Stimulated activated CD8-positive, alpha-beta memory T cell treated with anti-CD3 and anti-CD28 coated beads, Interleukin-7, amount 100 ng/mL, for 24 hours (primary cell): ENCODE measurements around the gene CENPX.
A peak's percentile ranks its signal among the peaks of the same experiment; 100 is the strongest.

ENCODE experiments used
- DNase-seq: peaks from one replicate; pipeline ENCODE4 v3.0.0-alpha.2; 2020; ENCODE audit warnings: low read depth

CENPX gene

DNA sequence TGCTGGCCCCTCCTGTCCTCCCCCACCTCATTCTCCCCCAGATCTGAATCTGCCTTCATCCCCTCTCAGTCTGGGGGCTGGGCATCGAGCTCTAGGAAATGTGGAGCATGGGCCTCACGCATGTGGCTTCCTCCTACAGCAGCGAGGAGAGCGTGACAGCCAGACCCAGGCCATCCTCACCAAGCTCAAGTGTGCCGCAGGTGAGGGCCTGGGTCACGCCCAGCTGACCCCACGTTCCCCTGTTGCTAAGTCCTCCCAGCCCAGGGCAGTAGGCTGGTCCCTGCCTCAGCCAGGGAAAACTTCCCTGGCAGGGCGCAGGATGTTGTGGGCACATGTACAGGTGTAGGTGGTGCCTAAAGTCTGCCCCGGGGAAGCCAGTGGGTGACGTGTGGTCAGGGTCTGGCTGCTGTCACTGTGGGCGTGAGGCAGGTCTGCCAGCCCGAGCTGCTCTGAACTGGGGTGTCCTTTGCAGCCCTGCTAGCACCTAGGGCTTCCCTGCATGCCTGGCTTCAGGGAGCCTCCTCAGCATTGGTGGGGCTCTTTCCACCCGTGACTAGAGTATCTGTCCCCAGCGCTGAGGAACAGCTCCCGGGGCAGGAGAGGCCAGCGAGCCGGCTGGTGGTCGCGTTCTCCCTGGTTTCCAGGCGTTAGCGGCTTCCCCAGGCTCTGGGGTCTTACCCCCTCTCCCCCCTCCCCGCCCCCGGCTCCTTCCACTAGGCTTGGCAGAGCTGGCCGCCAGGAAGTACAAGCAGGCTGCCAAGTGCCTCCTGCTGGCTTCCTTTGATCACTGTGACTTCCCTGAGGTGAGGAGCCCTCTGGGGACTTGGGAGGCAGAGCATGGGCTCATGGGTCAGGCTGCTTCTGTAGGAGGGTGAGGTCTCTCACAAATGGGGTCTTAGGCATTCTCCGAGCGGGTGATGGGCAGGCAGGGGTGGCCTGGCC lies 32.6 kb upstream of the CENPX start:
- DNase-seq: no peak

DNA sequence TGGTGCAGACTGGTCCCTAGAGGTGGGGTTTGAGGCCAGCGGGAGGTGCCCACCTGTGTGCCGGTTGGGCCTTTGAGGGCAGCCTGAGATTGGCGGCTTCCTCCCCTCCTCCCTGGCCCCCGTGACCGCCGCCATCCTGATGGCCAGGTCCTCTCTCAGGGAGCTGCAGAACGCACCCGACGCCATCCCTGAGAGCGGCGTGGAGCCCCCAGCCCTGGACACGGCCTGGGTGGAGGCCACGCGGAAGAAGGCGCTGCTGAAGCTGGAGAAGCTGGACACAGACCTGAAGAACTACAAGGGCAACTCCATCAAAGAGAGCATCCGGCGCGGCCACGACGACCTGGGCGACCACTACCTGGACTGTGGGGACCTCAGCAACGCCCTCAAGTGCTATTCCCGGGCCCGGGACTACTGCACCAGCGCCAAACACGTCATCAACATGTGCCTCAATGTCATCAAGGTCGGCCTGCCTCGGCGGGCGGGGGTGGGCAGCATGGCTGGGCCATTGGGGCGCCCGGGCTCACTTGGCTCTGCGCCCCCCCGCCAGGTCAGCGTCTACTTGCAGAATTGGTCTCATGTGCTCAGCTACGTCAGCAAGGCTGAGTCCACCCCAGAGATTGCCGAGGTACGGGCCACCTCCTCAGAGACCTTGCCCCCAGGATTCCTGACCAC lies 31.8 kb upstream of the CENPX start:
- DNase-seq: no peak

DNA sequence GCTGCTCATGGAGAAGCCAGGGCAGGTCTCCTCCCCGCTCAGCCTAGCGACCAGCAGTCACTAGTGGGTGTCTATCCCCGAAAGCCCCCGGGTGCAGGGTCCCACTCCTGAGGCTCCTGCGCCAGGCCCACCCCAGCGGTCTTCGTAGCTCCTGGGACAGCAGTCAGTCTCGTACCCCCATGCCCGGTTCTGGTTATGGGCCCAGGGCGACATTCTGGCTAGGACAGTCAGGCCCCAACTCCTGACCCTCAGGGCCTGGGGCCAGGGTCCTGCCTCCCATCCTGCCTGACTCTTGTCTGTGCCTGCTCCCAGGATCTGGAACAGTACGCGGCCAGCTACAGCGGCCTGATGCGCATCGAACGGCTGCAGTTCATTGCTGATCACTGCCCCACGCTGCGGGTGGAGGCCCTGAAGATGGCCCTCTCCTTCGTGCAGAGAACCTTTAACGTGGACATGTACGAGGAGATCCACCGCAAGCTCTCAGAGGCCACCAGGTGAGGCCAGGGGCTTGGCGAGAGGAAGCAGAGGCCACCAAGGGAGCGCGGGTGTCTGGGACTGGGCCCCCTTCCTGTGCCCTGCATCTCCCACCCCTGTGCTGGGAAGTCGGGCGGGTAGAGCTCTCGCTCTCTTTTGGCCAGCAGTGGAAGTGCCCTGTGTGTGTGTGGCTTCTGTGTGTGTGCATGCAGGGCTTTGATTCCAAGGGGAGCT lies 31.0 kb upstream of the CENPX start:
- DNase-seq: no peak

DNA sequence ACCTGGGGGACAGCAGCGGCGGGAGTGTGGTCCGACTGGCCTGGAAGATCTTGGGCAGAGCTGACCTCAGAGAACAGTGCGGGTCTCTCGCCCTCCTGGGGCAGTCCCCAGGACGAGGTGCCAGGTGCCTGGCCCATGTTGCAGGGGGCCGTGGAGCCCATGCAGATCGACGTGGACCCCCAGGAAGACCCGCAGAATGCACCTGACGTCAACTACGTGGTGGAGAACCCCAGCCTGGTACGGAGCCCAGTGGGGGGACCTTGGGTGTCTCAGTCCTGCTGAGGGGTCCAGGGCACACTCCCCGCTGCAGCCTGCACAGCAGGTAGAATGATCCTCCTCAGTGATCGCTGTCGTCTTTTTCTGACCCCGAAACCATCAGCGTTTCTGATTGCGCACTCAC lies 30.5 kb upstream of the CENPX start:
- DNase-seq: no peak

DNA sequence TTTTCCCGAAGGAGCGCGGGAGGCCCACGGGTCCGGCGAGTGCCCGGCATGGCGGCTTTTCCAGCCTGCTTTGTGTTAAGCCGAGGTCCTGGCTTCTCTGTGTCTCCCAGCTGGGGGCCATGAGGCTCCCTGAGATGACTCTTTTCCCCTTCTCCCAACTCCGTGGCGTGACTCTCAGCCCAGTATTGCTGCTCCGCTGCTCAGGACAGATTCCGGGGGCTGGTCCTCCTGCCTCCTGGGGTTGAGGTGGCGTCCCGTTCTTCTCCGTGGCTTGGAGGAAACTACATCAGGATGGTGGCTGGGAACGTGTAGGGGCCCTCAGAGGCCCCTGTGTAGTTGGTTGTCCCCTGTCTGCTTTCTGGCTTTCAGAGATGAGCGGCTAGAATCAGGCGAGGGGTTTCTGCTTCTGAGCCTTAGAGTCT lies 30.0 kb upstream of the CENPX start:
- DNase-seq: no peak

DNA sequence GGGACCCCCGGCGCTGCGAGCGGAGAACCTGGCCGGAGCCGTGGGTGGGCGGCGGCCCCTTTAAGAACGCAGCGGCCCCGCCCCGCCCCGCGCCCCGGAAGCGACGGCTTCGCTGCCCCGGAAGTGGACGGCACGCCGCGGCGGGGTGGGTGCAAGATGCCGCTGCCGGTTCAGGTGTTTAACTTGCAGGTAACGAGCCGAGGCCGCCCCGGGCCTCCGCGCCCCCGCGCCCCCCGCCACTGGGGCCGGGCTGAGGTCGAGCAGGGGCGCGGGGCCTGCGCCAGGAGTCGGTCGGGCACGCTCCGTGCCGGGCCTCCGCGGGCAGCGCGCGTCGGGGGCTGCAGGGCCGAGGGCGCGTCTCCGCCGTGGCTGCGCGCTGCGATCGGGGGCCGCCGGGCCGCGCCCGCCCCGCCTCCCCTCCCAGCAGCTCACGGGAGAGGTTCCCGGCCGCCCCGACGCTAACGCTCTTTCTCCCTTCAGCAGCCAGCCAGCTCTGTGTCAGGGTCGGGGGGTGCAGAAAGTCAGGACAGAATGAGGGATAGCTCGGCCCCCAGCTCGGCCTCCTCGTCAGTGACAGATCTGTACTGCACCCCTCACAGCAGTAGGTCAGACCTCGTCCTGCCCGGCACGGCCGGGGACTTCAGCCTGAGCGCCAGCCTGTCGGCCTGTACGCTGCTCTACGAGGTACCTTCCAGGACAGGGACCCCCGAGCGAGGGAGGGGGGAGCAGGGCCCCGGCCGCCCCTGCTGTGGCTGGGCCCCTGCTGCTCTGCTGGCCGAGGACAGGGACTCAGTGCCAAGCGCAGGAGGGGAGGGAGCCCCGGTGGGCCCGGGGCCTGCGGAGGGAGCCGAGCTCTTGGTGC lies 29.3 kb upstream of the CENPX start, which contains the start of the genes GPS1 and RFNG:
GPS1 (plus strand) TSS at position 123 of the 862 bp plus-strand sequence; CDS start at position 157, 34 bp downstream.
RFNG (minus strand) TSS at position 36 of the 862 bp plus-strand sequence. CDS start 45 bp downstream, outside the sequence.
- DNase-seq: peak; percentile 73

DNA sequence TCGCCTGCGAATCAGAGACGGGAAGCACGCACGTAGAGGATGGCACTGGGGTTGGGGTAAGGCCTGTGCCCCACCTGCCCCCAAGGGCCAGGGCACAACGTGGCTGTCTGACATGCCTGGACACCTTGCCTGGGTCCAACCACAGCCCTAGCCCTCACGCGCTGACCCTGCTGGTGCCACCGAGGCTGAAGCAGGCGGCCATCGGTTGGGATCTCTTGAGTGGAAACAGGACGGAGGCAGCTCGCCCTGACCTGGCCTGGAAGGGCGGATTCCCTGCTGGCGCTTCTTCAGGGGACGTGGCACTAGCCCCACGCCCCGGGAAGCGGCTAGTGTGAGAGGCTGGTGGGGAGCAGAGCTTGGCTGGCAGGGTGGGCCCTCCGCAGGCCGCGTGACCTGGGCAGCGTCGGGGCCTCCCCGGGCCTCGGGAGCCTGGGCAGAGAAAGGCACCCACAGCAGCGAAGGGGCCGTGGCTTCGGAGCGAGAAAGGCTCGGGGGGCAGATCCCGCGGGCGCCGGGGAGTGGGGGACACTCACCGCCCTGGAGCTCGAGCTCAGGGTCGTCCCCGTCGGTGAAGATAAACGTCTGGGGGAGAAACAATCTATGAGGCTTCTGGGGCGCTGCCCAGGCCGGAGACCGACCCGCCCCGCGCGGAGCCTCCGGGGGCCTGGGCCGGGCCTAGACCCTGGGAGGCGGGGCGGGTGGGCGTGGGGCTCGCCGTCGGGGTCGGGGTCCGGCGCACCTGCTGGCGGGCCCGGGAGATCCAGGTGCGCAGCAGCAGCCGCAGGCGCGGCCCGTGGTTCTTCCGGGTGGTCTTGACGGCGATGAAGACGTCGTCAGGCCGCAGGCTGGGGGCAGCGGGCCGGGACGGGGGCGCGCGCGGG lies 28.3 kb upstream of the CENPX start:
- DNase-seq: no peak

DNA sequence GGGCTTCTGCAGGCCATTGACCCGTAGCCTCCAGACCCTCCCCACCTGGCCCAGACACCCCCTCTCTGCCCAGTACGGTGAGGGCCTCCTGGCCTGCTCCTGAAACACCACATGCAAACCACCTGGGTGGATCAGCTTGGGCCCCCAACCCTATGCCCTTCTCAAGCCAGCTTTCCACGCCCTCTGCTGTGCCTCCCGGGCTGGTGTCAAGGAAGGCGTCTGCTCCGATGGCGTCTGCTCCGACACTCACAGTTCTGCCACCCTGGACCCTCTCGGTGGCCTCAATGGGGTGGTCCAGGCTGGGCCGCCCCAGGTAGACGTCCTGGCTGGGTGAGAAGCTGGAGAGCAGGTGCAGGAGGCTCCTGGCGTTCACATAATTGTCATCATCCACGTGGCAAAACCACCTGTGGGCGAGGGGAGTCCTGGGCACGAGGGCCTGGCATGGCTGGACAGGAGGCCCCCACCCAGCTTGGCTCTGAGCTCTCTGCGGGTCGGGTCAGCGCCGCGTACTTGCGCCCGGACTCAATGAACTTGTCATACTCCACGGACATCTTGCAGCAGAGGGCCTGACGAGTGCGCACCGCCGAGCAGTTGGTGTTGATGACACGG lies 27.6 kb upstream of the CENPX start:
- DNase-seq: no peak

DNA sequence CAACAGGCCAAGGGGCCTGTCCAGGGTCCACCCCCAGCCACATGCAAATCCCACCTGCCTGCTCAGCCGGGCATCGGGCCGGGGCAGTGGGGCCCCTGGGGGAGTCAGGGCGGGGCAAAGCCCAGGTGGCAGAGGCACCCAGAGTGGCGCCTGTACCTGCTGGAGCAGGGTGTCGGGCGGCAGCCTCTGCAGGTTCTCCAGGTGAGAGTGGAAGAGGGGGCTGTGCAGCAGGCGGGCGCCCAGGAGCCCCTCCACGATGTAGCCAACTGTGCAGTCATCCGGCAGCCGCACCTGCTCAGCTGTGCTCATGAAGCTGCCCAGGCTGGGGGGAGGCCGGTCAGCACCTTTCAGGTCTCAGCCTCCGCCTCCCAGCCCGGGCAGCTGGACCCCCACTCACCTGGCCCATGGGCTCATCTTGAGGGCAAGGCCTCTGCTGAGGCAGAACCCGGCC lies 26.9 kb upstream of the CENPX start:
- DNase-seq: no peak

DNA sequence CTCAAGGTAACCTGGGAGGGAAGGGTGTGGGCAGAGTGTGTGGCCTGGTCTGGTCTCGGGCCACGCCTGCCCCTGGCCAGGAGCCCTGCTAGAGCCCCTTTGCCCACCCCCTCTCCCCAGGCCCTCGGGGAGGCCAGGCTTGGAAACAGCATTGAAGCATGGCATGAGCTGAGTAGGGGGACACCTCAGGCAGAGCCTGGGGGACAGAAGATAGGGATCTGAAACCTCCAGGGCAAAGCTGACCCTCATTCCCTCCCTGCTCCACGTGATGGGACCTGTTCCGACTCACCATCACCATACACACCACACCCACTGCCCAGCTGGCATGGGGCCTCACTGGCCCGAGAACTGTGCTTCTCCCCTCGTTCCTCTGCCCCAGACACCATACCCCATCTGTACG lies 26.4 kb upstream of the CENPX start:
- DNase-seq: no peak

DNA sequence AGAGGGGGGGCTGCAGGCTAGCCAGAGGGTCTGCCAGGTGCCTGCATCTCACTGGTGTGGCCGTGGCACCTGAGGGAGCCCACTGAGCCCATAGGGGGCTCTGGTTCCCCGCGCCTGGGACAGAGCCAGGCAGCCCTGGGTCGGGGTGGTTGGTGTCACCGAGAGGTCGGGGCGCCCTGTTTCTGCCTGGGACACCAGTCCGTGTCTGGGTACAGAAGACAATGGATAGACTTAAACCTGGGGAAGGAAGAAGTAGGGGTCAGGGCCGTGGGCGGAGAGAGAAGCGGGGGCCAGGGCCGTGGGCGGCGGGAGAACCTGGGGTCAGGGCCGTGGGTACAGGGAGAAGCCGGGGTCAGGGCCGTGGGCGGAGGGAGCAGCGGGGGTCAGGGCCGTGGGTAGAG lies 25.9 kb upstream of the CENPX start:
- DNase-seq: no peak

DNA sequence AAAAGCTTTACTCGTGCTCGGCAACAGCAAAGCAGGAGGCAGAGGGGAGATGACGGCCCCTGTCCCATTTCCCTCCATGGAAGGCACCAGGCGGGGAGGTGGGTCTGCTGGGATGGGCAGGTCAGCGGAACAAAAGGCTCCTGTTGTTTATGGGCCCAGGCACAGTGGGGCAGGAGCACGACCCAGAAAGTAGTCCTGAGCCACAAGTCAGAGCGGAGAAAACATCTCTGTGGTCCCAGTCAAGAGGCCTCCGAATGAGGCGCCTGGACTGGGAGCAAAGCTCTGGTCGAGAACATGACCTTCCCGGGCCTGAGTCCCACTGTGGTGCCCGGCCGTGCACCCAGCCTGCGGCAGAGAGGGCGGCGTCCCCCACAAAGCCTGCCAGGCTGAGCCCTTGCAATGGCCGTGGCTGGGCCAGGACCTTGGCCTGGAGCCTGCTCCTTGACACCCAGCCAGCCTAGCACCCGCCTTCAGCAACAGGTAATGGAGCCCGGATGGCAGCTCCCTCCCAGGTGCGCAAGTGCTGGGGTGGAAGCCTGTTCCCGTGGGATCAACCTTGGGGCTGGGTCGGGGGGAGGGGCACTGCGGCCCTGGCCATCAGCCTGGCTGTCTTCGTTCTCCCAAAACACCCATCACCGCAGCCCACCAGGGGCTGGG lies 25.4 kb upstream of the CENPX start:
- no peak for DNase-seq

DNA sequence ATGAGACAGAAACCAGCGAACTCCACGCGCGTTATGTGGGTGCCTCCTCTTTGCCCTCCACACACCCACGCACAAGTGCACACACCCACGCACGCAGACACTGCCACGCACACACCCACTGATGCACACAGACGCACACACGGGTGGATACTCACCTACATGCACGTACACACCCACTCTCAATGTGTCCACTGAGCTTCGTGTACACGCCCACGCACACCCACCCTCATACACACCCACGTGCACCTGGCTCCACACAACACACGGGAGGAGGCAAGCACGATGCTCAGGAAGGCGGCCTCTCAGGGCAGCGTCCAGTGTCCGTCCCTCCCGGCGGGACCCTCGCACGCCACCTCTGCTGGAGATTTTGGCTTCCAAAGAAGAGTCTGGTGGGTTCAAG lies 24.7 kb upstream of the CENPX start:
- DNase-seq: no peak

DNA sequence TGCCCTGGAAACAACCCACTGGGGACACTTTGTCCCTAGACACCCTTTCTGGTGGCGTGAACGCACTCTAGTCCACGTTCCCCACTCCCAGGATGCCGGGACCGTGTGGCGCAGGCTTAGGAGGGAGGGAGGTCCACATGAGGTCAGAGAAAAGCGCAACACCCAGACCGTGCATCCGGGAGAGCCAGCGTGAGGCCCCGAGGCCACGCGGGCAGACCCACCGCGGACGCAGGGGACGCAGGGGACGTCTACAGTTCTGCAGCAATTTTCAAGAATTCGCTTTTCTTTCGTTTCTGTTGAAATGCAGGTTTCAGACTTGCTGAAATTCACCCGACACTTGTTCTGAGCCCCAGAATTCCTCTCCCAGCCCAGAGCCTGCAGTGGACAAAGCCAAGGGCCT lies 24.2 kb upstream of the CENPX start:
- no peak for DNase-seq

DNA sequence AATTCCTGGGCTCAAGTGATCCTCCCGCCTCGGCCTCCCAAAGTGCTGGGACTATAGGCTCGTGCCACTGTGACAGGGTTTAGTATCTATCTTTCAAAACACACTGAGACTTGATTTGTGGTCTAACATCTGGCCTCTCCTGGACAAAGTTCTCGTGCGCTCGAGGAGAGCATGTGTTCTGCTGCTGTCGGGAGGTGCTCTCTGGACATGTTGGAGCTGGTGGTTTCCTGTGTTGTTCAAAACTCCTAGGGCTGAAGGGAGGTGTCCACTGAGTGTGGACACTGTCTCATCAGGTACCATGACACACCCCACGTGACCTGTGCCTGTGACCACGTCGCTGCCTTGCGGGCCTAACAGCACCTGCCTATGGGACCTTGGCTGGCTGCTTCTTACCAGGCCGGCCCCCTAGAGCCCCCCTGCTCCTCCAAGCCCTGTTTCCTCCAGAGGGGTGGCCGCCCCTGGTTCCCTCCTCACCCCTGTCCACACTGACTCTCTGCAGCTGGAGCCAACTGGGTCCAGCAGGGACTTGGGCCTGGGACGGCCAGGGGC lies 23.3 kb upstream of the CENPX start:
- no peak for DNase-seq

DNA sequence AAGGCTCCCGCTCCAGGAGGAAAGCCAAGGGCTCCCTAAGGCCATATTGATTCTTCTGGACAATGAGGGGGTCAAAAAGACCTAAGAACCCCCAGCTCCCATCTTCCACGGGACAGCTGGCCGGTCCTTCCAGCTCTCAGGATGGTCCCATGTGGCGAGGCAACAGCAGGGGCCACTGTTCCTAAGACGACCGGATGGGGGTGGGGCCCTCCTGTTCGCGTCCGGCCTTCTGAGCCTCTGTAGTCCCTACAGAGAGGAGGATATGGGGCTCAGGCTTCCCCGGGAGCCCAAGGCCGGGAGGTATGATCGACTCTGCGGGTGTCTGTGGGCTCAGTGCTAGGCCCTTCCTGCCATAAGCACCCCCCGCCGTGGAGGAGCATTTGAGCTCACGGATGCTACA lies 20.8 kb upstream of the CENPX start:
- no peak for DNase-seq

DNA sequence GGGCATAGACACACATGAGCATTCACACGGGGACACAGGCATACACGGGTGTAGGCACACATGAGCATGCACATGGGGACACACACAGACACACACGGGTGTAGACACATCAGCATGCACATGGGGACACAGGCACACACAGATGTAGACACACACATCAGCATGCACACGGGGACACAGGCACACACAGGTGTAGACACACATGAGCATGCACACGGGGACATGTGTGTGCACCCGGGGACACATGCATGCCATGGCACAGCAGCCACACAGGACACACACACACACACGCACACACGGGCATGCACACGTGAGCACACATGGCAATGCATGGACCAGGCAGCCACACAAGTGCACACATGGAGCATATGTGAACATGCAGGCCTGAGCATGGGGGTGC lies 20.0 kb upstream of the CENPX start:
- no peak for DNase-seq

DNA sequence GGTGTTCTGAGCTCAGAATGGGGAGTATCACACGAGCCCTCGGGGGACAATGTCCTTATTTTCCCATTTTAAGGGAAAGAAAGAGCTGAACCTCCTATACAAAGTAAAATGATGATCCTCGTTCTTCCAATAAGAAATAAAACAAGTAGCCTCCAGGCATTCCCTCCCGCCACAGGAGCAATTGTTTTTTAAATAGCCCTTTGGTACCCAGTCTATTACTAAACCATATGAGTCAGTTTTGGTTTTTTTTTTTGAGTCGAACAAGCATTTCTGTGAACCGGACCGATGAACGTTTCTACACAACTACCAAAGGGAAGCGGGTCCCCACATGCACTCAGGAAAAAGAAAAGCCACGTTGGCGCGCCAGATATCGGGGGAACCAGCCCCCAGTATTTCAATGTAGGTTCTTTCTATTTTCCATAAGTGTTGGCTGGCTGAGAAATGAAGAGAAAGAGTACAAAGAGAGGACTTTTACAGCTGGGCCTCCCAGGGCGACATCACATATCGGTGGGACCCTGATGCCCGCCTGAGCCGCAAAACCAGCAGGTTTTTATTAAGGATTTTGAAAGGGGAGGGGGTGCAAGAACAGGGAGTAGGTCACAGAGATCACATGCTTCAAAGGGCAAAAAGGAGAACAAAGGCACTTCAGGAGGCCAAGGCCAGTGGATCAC lies 18.6 kb upstream of the CENPX start:
- no peak for DNase-seq
